ENCODE results near the gene SESN1.
"Not testable (repeated sequence)": the region's sequence is repeated elsewhere in the genome, so short reads cannot be mapped to it uniquely, and the experiment has no call there.

- TF ChIP-seq SP1 (CRISPR knock-in tag; conservative IDR thresholded peaks at IDR 0.05); NR1H2 (CRISPR knock-in tag; IDR thresholded peaks at IDR 0.05); AR (CRISPR knock-in tag; IDR thresholded peaks at IDR 0.05); GABPB1 (CRISPR knock-in tag; IDR thresholded peaks at IDR 0.05); ELF4 (CRISPR knock-in tag; IDR thresholded peaks at IDR 0.05; ENCODE audit: low read depth); ZNF423 (CRISPR knock-in tag; IDR thresholded peaks at IDR 0.05); NR3C1 (CRISPR knock-in tag; conservative IDR thresholded peaks at IDR 0.05; ENCODE audit: low read depth); TEAD4 (CRISPR knock-in tag; IDR thresholded peaks at IDR 0.05): not testable (repeated sequence)
- TF ChIP-seq, protein P1, sequence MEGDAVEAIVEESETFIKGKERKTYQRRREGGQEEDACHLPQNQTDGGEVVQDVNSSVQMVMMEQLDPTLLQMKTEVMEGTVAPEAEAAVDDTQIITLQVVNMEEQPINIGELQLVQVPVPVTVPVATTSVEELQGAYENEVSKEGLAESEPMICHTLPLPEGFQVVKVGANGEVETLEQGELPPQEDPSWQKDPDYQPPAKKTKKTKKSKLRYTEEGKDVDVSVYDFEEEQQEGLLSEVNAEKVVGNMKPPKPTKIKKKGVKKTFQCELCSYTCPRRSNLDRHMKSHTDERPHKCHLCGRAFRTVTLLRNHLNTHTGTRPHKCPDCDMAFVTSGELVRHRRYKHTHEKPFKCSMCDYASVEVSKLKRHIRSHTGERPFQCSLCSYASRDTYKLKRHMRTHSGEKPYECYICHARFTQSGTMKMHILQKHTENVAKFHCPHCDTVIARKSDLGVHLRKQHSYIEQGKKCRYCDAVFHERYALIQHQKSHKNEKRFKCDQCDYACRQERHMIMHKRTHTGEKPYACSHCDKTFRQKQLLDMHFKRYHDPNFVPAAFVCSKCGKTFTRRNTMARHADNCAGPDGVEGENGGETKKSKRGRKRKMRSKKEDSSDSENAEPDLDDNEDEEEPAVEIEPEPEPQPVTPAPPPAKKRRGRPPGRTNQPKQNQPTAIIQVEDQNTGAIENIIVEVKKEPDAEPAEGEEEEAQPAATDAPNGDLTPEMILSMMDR (IDR thresholded peaks at IDR 0.05), result not testable (repeated sequence)
These were observed 10.5 kb downstream of the SESN1 start for GRCh38 chr6:109084146-109084545.
